ENCODE measurements around the gene EFCAB6. TPM values are rescaled to one million over a fixed set of nuclear protein-coding genes. Genes with fewer than 3 reads are reported as not detected.
A peak's percentile ranks its signal among the peaks of the same experiment; 100 is the strongest.

Gene EFCAB6
- total RNA-seq, 4 donors from 2014 or later: 1.1 to 3.8 (median 2.7) TPM

DNA sequence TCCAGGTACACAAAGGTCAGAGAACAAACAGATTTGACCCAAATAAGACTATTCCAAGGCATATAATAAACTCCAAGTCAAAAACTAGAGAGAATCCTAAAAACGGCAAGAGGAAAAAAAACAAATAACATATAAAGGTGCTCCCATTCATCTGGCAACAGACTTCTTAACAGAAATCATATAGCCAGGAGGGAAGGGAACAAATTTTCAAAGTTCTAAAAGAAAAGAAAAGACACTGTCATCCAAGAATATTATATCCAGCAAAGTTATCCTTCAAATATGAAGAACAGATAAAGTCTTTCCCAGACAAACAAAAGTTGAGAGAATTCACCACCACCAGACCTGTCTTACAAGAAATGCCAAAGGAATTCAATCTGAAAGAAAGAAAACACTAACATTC, 11.1 kb downstream of the EFCAB6 start:
- Histone ChIP-seq H3K4me1 (peaks cover 0 to 7% (median 0%) of the 10 kb centered on the region in 3 donors), H3K36me3 (no peaks in the 10 kb centered on the region), H3K27me3 (no peaks in the 10 kb centered on the region), H3K27ac (no peak overlapping the region), H3K9me3 (peaks cover 0 to 21% (median 0%) of the 10 kb centered on the region in 3 donors), H3K4me3 (no peak overlapping the region)
- ATAC-seq: no peak
- TF ChIP-seq POLR2AphosphoS5 (IDR thresholded peaks at IDR 0.05) (no peak), POLR2A (IDR thresholded peaks at IDR 0.05) (no peak)
- TF ChIP-seq, protein P1, sequence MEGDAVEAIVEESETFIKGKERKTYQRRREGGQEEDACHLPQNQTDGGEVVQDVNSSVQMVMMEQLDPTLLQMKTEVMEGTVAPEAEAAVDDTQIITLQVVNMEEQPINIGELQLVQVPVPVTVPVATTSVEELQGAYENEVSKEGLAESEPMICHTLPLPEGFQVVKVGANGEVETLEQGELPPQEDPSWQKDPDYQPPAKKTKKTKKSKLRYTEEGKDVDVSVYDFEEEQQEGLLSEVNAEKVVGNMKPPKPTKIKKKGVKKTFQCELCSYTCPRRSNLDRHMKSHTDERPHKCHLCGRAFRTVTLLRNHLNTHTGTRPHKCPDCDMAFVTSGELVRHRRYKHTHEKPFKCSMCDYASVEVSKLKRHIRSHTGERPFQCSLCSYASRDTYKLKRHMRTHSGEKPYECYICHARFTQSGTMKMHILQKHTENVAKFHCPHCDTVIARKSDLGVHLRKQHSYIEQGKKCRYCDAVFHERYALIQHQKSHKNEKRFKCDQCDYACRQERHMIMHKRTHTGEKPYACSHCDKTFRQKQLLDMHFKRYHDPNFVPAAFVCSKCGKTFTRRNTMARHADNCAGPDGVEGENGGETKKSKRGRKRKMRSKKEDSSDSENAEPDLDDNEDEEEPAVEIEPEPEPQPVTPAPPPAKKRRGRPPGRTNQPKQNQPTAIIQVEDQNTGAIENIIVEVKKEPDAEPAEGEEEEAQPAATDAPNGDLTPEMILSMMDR (IDR thresholded peaks at IDR 0.05): no peak
- 78 to 100% methylated on average over 1 of the region's 1 CpG for WGBS, 2 donors (ENCODE audit: low coverage in 1 of 2)

GRCh38 chr22:43798492-43798891, 13.6 kb downstream of the EFCAB6 start:
- peaks cover 0 to 8% (median 0%) of the 10 kb centered on the region in 3 donors for H3K4me1 ChIP-seq
- TF ChIP-seq POLR2A (IDR thresholded peaks at IDR 0.05): no peak
- no peak for TF ChIP-seq EP300 (IDR thresholded peaks at IDR 0.05)
- no peak for TF ChIP-seq POLR2AphosphoS5 (IDR thresholded peaks at IDR 0.05)
- TF ChIP-seq, protein P1 (IDR thresholded peaks at IDR 0.05): no peak
- ATAC-seq: no peak
- WGBS, 2 donors (ENCODE audit: low coverage in 1 of 2): 64 to 77% methylated on average over 2 to 4 of the region's 5 CpGs
- H3K27ac ChIP-seq: no peak overlapping the region
- H3K4me3 ChIP-seq: no peak overlapping the region
- H3K9me3 ChIP-seq: peaks cover 0 to 21% (median 0%) of the 10 kb centered on the region in 3 donors
- no peaks in the 10 kb centered on the region for H3K36me3 ChIP-seq
- H3K27me3 ChIP-seq: no peaks in the 10 kb centered on the region

DNA sequence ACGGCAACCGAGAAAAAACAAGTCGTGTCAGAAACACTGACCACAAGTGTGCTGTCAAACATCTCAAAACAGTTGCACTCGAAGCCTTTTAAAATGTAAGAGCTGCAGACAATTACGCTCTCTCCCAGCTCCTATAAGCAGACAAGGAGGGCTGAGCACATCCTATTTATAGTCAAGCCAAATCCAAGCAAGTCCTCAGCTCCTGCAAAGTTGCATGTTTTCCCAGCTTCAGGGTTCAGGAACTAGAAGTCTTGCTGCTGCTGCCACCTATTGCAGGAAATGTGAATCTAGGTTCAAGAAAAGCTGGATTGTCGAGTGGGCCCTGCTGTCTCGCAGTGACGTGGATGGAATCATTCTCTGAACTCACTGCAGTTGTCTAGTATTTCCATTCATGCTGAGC, 15.5 kb downstream of the EFCAB6 start:
- TF ChIP-seq POLR2AphosphoS5 (IDR thresholded peaks at IDR 0.05): no peak
- TF ChIP-seq POLR2A (IDR thresholded peaks at IDR 0.05): no peak
- TF ChIP-seq, protein P1 (IDR thresholded peaks at IDR 0.05): peak in 2 of 4 experiments; percentile 11 to 50
- TF ChIP-seq EP300 (IDR thresholded peaks at IDR 0.05): no peak
- no peak for ATAC-seq
- peaks cover 0 to 8% (median 0%) of the 10 kb centered on the region in 3 donors for H3K4me1 ChIP-seq
- no peak overlapping the region for H3K4me3 ChIP-seq
- H3K27ac ChIP-seq: no peak overlapping the region
- H3K36me3 ChIP-seq: no peaks in the 10 kb centered on the region
- WGBS, 2 donors (ENCODE audit: low coverage in 1 of 2): 22 to 34% methylated on average over 5 to 7 of the region's 8 CpGs
- H3K27me3 ChIP-seq: no peaks in the 10 kb centered on the region
- peaks cover 0 to 16% (median 0%) of the 10 kb centered on the region in 3 donors for H3K9me3 ChIP-seq

DNA sequence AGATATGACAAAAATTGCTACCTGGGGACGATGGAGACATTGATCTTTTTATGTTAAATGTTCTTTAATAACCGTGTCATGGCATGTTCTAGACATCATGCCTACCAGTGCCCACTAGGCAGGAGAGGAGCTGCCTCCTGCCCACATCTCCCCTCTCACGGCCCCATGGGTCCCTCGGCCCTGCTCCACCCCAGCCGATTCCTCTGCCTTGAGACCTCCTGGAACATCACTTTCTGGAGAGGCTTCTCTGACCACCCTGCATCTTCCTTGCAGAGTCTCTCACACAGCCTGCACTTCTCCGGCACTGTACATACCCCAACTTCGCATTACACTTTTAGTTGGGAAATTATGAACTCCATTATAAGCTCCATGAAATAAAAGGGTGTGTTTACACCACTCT, 16.8 kb downstream of the EFCAB6 start:
- Histone ChIP-seq H3K9me3 (peaks cover 0 to 5% (median 0%) of the 10 kb centered on the region in 3 donors), H3K4me3 (no peak overlapping the region), H3K27me3 (no peaks in the 10 kb centered on the region), H3K36me3 (no peaks in the 10 kb centered on the region), H3K27ac (no peak overlapping the region), H3K4me1 (peaks cover 0 to 8% (median 0%) of the 10 kb centered on the region in 3 donors)
- TF ChIP-seq EP300 (IDR thresholded peaks at IDR 0.05) (no peak), POLR2A (IDR thresholded peaks at IDR 0.05) (no peak), POLR2AphosphoS5 (IDR thresholded peaks at IDR 0.05) (no peak)
- TF ChIP-seq, protein P1 (IDR thresholded peaks at IDR 0.05): no peak
- ATAC-seq: no peak
- WGBS, 2 donors (ENCODE audit: low coverage in 1 of 2): 83 to 95% methylated on average over 6 to 7 of the region's 7 CpGs

- Histone ChIP-seq H3K27ac (no peak overlapping the region), H3K27me3 (no peaks in the 10 kb centered on the region), H3K4me1 (peaks cover 0 to 20% (median 0%) of the 10 kb centered on the region in 3 donors), H3K4me3 (no peak overlapping the region), H3K9me3 (no peaks in the 10 kb centered on the region), H3K36me3 (no peaks in the 10 kb centered on the region)
- no peak for ATAC-seq
- TF ChIP-seq POLR2A (IDR thresholded peaks at IDR 0.05) (no peak), EP300 (IDR thresholded peaks at IDR 0.05) (no peak), POLR2AphosphoS5 (IDR thresholded peaks at IDR 0.05) (no peak)
- TF ChIP-seq, protein P1 (IDR thresholded peaks at IDR 0.05): no peak
- WGBS, 2 donors (ENCODE audit: low coverage in 1 of 2): 65 to 78% methylated on average over 4 to 5 of the region's 5 CpGs
Measured at GRCh38 chr22:43792905-43793304, 19.2 kb downstream of the EFCAB6 start.

All from gastroesophageal sphincter (tissue), 4 donors.